NB4 (cell line): ENCODE results near the gene GPR152.

Experiments
- DNase-seq: peaks from one replicate; pipeline ENCODE4 v3.0.0; 2010; ENCODE audit warnings: low read depth
- H3K4me3 ChIP-seq: one replicate; pipeline ENCODE4 v1.5.1; 2011; ENCODE audit warnings: mild to moderate bottlenecking, low read depth, low read length, moderate library complexity
- MAX ChIP-seq: IDR thresholded peaks from 2 replicates; pipeline ENCODE4 v1.6.1; 2011; ENCODE audit warnings: low read depth, low read length
- MYC ChIP-seq: IDR thresholded peaks from 2 replicates; pipeline ENCODE4 v1.6.1; 2011; ENCODE audit warnings: low read depth, low read length
- POLR2A ChIP-seq: IDR thresholded peaks from 2 replicates; pipeline ENCODE4 v1.6.1; 2011; ENCODE audit warnings: mild to moderate bottlenecking; ENCODE audit not compliant: insufficient read length; ENCODE audit errors: extremely low read depth
- TF ChIP-seq, protein P1 (sequence below): IDR thresholded peaks from one replicate; pipeline ENCODE4 v1.5.1; 2012; ENCODE audit warnings: low read depth, low read length

Gene GPR152

DNA sequence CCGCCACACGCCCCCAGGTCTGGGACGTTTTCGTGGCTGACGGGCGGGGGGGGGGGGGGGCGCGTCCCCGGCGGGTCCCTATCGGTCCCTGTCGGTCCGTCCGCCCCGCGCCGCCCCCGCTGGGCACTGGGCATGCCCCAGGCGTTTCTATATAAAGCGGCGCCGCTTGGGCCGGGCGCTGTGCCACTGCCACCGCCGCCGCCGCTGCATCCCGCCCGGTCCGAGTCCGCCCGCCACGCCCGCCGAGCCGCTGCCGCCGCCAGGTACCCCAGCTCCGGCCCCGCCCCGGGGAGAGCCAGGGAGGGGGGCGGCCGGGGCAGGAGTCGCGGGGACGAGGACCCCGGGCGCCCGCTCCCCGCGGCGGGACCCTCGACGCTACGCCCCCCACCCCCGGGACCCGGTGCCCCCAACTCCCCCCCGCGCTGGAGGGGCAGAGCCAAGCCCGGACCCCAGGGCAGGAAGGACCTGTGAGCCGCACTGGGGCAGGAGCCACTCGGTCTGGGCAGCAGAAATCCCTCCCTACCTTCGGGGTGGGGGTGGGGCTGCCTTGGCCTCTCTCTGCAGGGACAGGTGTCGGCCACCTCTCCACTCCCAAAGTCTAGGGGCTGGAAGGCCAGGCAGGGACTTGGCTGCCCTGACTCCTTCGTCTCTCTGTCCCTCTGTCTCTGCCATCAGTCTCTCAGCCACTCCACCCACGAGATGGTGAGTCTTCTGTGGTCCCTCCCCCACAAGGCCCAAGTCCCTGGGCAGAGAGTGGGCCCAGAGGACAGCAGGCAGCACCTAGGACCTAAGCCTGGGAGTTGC is 36.8 kb downstream of the GPR152 start, which contains the start of gene CARNS1:
Gene CARNS1 (plus strand): TSS at position 178 of the 804 bp plus-strand sequence. CDS start 522 bp downstream, at position 700.
- DNase-seq, result no peak
- TF ChIP-seq POLR2A (no peak), MYC (no peak), MAX (no peak)
- TF ChIP-seq, protein P1, sequence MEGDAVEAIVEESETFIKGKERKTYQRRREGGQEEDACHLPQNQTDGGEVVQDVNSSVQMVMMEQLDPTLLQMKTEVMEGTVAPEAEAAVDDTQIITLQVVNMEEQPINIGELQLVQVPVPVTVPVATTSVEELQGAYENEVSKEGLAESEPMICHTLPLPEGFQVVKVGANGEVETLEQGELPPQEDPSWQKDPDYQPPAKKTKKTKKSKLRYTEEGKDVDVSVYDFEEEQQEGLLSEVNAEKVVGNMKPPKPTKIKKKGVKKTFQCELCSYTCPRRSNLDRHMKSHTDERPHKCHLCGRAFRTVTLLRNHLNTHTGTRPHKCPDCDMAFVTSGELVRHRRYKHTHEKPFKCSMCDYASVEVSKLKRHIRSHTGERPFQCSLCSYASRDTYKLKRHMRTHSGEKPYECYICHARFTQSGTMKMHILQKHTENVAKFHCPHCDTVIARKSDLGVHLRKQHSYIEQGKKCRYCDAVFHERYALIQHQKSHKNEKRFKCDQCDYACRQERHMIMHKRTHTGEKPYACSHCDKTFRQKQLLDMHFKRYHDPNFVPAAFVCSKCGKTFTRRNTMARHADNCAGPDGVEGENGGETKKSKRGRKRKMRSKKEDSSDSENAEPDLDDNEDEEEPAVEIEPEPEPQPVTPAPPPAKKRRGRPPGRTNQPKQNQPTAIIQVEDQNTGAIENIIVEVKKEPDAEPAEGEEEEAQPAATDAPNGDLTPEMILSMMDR, result no peak
- no peak within 1 kb of the TSS for H3K4me3 ChIP-seq

- DNase-seq, result peak; percentile 45
- no peak overlapping the region for H3K4me3 ChIP-seq
- TF ChIP-seq, protein P1, result no peak
- TF ChIP-seq MAX (no peak), POLR2A (no peak), MYC (no peak)
Observed at GRCh38 chr11:67413266-67413849, 39.2 kb downstream of the GPR152 start.

GRCh38 chr11:67412495-67413179 is 39.9 kb downstream of the GPR152 start:
- H3K4me3 ChIP-seq, result no peak overlapping the region
- TF ChIP-seq MYC, result no peak
- no peak for TF ChIP-seq MAX
- no peak for DNase-seq

- H3K4me3 ChIP-seq, result no peak overlapping the region
- no peak for DNase-seq
- TF ChIP-seq MAX (no peak), MYC (no peak), POLR2A (no peak)
- TF ChIP-seq, protein P1, result no peak
Observed at GRCh38 chr11:67411785-67412152, 40.8 kb downstream of the GPR152 start.

- DNase-seq, result no peak
- TF ChIP-seq, protein P1, result peak; percentile 29
- no peak for TF ChIP-seq POLR2A
- TF ChIP-seq MAX, result no peak
- H3K4me3 ChIP-seq, result no peak overlapping the region
Observed at GRCh38 chr11:67410984-67411784, 41.3 kb downstream of the GPR152 start.
